PFSK-1 (cell line): Measurements from ENCODE around the gene ATG7.

Experiments used
- FOXP2 ChIP-seq: optimal IDR thresholded peaks from 2 replicates; pipeline ENCODE3; 2011; ENCODE audit warnings: borderline replicate concordance, control low read depth, inconsistent platforms; ENCODE audit not compliant: insufficient read depth; ENCODE audit errors: extremely low read length, extremely low read depth
- POLR2AphosphoS5 ChIP-seq: IDR thresholded peaks from 2 replicates; pipeline ENCODE4 v1.6.1; 2012; ENCODE audit warnings: low read depth, mild to moderate bottlenecking, control low read depth, low read length, moderate library complexity
- REST ChIP-seq, 2 experiments: IDR thresholded peaks; 2 replicates each; pipeline versions ENCODE4 v1.6.1 to v1.8.0; 2011 to 2012; ENCODE audit warnings: low read depth in 2 of 2, low read length in 2 of 2, control low read depth in 1 of 2, inconsistent platforms in 1 of 2, mild to moderate bottlenecking in 1 of 2, moderate library complexity in 1 of 2; ENCODE audit not compliant: insufficient read depth in 1 of 2
- SIN3A ChIP-seq: IDR thresholded peaks from 2 replicates; pipeline ENCODE4 v1.6.1; 2012; ENCODE audit warnings: mild to moderate bottlenecking, low read length, moderate library complexity, borderline replicate concordance; ENCODE audit not compliant: insufficient read depth
- TAF1 ChIP-seq: IDR thresholded peaks from 2 replicates; pipeline ENCODE4 v1.6.1; 2012; ENCODE audit warnings: low read length, control low read depth, borderline replicate concordance; ENCODE audit not compliant: insufficient read depth

ATG7 gene

GRCh38 chr3:11236588-11237461 is 35.4 kb upstream of the ATG7 start:
- TF ChIP-seq SIN3A (no peak), POLR2AphosphoS5 (no peak), REST (IDR thresholded peaks at IDR 0.05; ENCODE audit: insufficient read depth in 1 of 2, low read depth in 2 of 2, low read length in 2 of 2) (no peak), FOXP2 (no peak), TAF1 (no peak)

GRCh38 chr3:11238060-11238459 is 34.1 kb upstream of the ATG7 start:
- TF ChIP-seq REST (IDR thresholded peaks at IDR 0.05; ENCODE audit: insufficient read depth in 1 of 2, low read depth in 2 of 2, low read length in 2 of 2) (no peak), POLR2AphosphoS5 (no peak), SIN3A (no peak), FOXP2 (no peak), TAF1 (no peak)

DNA sequence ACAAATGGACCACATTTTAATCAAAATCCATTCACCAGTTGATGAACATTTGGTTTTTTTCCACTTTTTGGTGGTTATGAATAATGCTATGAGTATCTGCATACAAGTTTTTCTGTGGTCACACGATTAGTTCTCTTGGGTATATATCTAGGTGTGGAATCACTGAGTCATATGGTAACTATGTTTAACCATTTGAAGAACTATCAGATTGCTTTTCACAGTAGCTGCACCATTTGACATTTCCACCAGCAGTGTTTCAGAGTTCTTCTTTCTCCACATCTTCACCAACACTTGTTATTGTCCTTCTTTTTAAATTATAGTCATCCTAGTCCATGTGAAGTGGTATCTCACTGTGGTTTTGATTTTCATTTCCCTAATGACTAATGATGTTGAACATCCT is 33.3 kb upstream of the ATG7 start:
- TF ChIP-seq POLR2AphosphoS5 = no peak
- no peak for TF ChIP-seq FOXP2
- no peak for TF ChIP-seq TAF1
- no peak for TF ChIP-seq SIN3A
- no peak for TF ChIP-seq REST (IDR thresholded peaks at IDR 0.05; ENCODE audit: insufficient read depth in 1 of 2, low read depth in 2 of 2, low read length in 2 of 2)

DNA sequence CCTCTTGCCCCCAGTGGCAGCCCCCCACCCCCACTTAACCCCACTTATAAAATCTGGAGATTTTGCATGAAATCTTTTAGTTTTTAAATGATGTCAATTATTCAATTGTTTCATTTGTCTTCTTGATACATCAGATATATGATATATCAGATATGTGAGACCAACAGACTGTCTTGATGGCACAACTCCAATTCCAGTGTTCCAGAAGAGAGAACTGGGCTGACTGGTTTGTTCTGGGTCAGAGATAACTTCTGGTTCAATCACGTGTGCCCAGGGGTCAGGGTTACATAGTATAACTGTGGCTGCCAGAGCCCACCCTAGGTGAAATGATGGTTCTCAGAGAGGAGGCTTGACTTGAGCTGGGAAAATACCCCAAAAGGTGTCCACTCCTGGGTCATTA is 32.4 kb upstream of the ATG7 start:
- TF ChIP-seq TAF1 = no peak
- TF ChIP-seq REST (IDR thresholded peaks at IDR 0.05; ENCODE audit: insufficient read depth in 1 of 2, low read depth in 2 of 2, low read length in 2 of 2) = no peak
- TF ChIP-seq POLR2AphosphoS5 = no peak
